AG08396 (cell line): ENCODE measurements around the gene CARD6.
"Not testable (repeated sequence)": the region's sequence is repeated elsewhere in the genome, so short reads cannot be mapped to it uniquely, and the experiment has no call there.

ENCODE experiments used
- DNase-seq: peaks from one replicate; pipeline ENCODE4 v3.0.0; 2012; ENCODE audit warnings: low spot score, mixed read lengths

The CARD6 gene

DNA sequence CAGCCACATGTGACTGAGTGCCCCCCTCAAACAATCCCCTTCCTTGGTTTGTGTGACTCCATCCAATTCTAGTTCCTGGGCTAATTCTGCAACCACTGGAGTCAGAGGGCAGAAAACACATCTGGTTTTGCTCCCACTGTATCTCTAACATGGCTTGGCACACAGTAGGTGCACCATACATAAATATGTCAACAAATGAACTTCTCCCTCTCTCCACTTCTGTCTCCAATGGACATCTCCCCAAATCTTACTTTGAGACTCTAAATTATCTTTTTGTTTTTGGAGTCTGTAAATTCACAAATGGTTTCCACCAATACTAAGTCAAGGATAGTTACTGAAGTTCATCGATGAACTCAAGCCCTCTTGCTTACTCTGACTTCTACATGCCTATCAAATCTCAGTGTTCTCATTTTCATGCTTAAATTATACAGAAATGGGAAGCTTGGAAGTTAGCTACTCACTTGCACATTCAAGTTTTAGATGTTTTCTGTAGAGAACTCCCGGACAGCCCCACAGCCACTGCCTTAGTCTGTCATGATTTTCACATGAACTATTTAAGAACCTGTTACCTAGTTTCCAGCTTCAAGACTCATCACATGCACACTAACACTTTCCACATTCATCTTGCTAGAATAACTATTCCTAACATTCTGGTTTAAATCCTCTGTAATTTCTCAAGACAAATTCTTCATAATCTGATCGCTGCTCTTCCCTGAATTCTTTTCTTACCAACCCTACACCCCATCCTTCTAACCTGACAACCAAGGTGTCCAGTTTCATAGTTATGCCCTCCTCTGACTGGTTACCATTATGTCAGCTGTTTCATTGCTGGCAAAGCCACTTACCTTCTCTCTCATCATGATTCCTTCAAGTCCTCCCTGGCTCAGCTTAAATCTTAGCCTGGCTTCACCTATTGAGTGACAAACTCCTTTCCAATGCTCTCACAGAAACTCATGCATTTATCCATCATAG is 12.2 kb upstream of the CARD6 start:
- no peak for DNase-seq

GRCh38 chr5:40829748-40830533 is 11.2 kb upstream of the CARD6 start:
- no peak for DNase-seq

DNA sequence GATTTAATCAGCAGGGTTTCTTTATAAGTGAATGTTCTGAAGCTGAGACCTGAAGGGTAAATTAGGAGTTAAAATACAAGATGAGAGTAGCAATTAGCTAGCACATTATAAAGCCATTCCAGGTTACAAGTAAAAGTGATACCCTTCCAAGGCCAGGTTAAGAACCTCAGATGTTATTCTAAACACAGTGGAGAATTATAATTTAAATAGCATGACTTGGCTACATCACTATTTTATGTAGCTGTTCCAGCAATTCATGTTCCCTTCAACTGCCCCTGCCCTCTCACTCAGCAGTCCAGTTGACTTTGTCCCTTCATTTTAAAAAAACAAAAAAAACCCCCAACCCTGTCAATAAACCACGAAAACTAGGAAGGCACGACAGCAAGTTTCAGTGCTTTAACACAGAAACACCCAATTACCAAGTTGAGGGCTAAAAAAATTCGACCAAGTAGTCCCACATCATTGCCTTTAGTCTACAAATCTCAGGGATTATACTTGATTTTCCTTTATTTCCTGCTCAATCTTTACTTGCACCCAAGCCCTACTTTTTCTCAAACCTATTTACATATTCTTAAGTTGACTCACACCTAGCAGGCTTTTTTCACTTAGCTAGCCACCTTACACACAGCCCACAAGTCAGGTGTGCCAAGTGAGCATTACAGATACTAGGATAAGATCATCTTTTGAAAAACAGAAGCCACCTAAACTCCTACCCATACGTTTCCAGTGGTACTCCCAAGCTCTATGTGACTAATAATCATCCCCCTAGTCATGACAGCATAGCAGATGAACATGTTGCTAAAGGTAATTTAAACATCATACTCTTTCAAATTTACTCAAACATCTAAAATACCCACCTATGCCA is 9.6 kb upstream of the CARD6 start:
- DNase-seq = no peak

DNA sequence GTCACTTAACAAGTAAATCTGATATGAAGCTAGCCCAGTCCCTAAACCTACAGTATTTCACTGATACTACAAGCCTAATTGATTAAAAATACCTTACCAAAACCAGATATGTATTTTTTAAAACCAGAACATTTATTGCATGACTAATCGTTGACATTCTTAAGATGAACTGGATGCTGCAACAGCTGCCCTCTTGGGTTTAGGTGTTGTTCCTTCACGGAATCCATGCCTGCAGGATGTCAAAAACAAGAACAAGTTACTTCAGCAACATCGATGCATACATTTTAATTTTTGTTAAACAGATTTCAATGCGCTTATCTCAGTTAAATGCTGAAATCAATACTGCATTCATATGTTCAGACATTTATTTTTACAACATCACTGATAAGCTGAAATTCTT is 8.8 kb upstream of the CARD6 start:
- no peak for DNase-seq

DNA sequence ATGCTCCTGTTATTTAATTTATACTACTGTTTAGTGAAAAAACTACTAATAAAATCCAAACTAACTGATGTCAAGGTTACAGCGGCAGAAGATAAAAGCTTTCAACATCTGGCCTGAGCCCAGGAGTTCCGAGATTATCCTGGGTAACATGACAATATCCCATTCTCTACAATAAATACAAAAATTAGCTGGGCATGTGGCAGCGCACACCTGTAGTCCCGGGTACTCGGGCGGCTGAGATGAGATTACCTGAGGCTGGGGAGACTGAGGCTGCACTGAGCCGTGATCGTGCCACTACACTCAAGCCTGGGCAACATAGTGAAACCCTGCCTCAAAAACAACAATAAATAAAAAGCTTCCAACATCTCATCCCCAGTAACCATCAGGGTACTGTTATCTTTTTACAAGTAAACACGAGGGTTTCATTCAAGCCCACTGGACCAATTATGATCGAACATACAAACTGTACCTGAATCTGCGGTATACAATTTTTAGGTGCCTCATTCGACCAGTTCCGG is 7.4 kb upstream of the CARD6 start:
- no peak for DNase-seq

- no peak for DNase-seq
Measured at GRCh38 chr5:40834391-40834848, 6.7 kb upstream of the CARD6 start.

GRCh38 chr5:40834849-40835787 is 6.0 kb upstream of the CARD6 start, which contains the start of gene RPL37:
RPL37 (minus strand) TSS chr5:40835222; CDS start chr5:40835185, 37 bp downstream.
- DNase-seq = peak; percentile 93

- DNase-seq = no peak
Measured at GRCh38 chr5:40838086-40838485, 3.1 kb upstream of the CARD6 start.

GRCh38 chr5:40842351-40842750 is 1.2 kb downstream of the CARD6 start:
- DNase-seq = peak; percentile 46

GRCh38 chr5:40844565-40844964 is 3.4 kb downstream of the CARD6 start:
- DNase-seq = no peak

- DNase-seq = no peak
Measured at GRCh38 chr5:40846371-40846770, 5.2 kb downstream of the CARD6 start.

- DNase-seq = no peak
Measured at GRCh38 chr5:40847525-40847924, 6.4 kb downstream of the CARD6 start.

GRCh38 chr5:40853632-40854192 is 12.5 kb downstream of the CARD6 start:
- DNase-seq = no peak

DNA sequence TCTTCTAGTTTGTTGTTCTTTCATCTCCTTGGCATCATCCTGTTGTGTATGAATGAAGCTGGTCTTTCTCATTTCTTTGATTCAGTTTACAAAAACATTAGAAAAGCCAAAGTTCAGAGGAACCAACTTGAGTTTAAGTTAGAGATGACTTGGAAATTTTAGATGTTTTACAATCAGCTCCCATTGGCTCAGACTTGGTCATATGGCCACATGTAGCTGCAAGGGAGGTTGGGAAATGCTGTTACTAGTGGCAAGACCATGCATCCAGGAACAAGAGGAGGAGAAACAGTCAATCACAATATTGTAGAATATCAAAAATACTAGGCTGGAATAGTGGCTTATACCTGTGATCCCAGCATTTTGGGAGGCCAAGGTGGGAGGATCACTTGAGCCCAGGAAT is 19.5 kb downstream of the CARD6 start:
- no peak for DNase-seq

- not testable (repeated sequence) for DNase-seq
Measured at GRCh38 chr5:40865004-40865403, 23.8 kb downstream of the CARD6 start.

DNA sequence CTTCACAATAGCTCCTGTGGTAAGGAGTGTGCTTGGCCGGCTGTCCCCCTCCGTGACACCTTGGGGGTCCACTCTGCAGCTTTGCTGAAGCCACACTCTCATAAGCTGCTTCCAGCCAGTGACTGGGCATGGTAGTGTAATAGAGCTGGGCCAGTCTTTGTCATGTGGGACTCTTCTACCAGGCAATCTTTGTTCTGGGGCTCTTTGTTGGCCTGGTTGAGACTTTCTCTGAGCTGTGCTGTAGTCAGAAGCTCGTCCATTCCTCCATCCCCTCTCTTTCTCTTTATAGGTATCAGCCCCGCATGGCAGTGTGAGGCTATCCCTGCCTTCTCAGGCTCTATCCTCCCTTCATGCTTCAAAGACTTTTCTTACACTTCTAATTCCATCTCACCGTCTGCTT is 25.7 kb downstream of the CARD6 start:
- DNase-seq = no peak

- DNase-seq = no peak
Measured at GRCh38 chr5:40869384-40869783, 28.2 kb downstream of the CARD6 start.

- no peak for DNase-seq
Measured at GRCh38 chr5:40871177-40871576, 30.0 kb downstream of the CARD6 start.

- DNase-seq = not testable (repeated sequence)
Measured at GRCh38 chr5:40872253-40872652, 31.1 kb downstream of the CARD6 start.

DNA sequence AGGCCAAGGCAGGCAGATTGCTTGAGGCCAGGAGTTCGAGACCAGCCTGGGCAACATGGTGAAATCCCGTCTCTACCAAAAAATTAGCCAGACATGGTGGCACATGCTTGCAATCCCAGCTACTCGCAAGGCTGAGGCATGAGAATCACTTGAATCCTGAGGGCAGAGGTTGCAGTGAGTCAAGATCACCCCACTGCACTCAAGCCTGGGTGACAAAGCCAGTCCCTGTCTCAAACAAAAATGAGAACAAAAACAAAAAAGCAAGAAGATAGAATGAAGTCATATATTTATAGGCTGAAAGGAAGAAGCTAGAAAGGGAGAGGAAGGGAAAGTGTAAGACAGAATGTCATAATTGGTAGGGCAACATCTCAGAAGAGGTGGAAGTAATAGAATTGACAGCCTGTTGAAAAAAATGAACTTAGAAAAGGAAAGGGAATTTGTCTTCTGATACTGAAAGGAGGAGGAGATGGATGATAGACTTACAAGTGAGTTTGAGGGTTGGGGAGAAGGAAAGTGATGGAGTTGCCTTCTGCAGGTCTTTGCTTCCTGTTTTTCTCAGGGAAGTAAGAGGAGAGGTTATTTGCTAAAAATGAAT is 32.2 kb downstream of the CARD6 start:
- DNase-seq = no peak
